ENCODE measurements around the gene MPDU1. TPM values are rescaled to one million over a fixed set of nuclear protein-coding genes. Genes with fewer than 3 reads are reported as not detected.
A peak's percentile ranks its signal among the peaks of the same experiment; 100 is the strongest.

Gene MPDU1
- total and polyA plus RNA-seq, 2 of the 13 experiments (the other 11 are each of a cell fraction or from before 2014, with no cell fraction given): 112 to 167 TPM

DNA sequence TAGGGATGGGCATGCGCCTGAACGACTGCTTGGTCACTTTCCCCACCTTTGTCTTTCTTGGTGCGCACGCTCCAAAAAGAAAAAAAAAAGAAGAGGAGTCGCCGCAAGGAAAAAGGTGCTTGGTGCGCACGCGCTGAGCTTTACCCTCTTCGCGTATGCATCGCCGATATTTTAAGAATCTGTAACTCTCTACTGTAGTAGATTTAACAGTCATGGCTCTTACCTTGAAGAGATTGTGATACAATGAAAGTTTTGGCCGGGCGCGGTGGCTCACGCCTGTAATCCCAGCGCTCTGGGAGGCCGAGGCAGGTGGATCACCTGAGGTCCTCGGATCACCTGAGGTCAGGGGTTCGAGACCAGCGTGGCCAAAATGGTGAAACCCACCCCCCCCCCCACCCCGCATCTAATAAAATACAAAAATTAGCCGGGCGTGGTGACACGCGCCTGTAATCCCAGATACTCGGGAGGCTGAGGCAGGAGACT is 31.7 kb downstream of the MPDU1 start (continued):
- TF ChIP-seq, protein P1, sequence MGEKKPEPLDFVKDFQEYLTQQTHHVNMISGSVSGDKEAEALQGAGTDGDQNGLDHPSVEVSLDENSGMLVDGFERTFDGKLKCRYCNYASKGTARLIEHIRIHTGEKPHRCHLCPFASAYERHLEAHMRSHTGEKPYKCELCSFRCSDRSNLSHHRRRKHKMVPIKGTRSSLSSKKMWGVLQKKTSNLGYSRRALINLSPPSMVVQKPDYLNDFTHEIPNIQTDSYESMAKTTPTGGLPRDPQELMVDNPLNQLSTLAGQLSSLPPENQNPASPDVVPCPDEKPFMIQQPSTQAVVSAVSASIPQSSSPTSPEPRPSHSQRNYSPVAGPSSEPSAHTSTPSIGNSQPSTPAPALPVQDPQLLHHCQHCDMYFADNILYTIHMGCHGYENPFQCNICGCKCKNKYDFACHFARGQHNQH (CRISPR knock-in tag; IDR thresholded peaks at IDR 0.05): no peak
- TF ChIP-seq, protein P2, sequence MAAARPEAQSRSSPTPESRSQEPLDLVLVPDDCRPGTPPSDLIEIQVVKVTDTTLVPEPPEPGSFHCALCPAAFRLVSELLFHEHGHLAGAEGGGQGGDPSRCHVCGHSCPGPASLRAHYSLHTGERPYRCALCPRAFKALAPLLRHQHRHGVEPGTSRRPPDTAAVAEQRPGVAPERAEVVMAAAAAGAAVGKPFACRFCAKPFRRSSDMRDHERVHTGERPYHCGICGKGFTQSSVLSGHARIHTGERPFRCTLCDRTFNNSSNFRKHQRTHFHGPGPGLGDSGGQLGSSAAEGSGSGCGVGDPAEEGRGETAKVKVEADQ (CRISPR knock-in tag; IDR thresholded peaks at IDR 0.05; ENCODE audit: borderline replicate concordance): no peak
- 0 out of 2 replicates have a peak, but pooled peaks have one; percentile 9 for TF ChIP-seq ZMYM4 (CRISPR knock-in tag; IDR thresholded peaks at IDR 0.05)
- TF ChIP-seq MYNN (CRISPR knock-in tag; IDR thresholded peaks at IDR 0.05; ENCODE audit: low read depth): 0 out of 2 replicates have a peak, but pooled peaks have one; percentile 29
- 0 out of 2 replicates have a peak, but pooled peaks have one; percentile 30 for TF ChIP-seq ZNF543 (CRISPR knock-in tag; IDR thresholded peaks at IDR 0.05)
- TF ChIP-seq ZNF619 (CRISPR knock-in tag; IDR thresholded peaks at IDR 0.05): no peak
- TF ChIP-seq, protein P3, sequence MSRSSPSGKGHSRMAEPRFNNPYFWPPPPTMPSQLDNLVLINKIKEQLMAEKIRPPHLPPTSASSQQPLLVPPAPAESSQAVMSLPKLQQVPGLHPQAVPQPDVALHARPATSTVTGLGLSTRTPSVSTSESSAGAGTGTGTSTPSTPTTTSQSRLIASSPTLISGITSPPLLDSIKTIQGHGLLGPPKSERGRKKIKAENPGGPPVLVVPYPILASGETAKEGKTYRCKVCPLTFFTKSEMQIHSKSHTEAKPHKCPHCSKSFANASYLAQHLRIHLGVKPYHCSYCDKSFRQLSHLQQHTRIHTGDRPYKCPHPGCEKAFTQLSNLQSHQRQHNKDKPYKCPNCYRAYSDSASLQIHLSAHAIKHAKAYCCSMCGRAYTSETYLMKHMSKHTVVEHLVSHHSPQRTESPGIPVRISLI (CRISPR knock-in tag; IDR thresholded peaks at IDR 0.05; ENCODE audit: borderline replicate concordance): peak; percentile 97
- no peak for TF ChIP-seq ZNF12 (CRISPR knock-in tag; IDR thresholded peaks at IDR 0.05)
- TF ChIP-seq, protein P4, sequence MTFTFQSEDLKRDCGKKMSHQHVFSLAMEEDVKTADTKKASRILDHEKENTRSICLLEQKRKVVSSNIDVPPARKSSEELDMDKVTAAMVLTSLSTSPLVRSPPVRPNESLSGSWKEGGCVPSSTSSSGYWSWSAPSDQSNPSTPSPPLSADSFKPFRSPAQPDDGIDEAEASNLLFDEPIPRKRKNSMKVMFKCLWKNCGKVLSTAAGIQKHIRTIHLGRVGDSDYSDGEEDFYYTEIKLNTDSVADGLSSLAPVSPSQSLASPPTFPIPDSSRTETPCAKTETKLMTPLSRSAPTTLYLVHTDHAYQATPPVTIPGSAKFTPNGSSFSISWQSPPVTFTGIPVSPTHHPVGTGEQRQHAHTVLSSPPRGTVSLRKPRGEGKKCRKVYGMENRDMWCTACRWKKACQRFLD (CRISPR knock-in tag; IDR thresholded peaks at IDR 0.05; ENCODE audit: borderline replicate concordance): no peak

All from HepG2 (cell line).